Measurements from ENCODE around the gene LSP1.

GRCh38 chr11:1824221-1825038 lies 28.5 kb upstream of the LSP1 start:
- no peak for TF ChIP-seq CTCF (IDR thresholded peaks at IDR 0.05; ENCODE audit: low read depth, low read length, missing input control)
- TF ChIP-seq ATF3 (IDR thresholded peaks at IDR 0.05): no peak
- no peak for TF ChIP-seq REST (IDR thresholded peaks at IDR 0.05)
- TF ChIP-seq JUND (IDR thresholded peaks at IDR 0.05): no peak
- no peak for TF ChIP-seq HNF4G (IDR thresholded peaks at IDR 0.05)
- TF ChIP-seq MAX (IDR thresholded peaks at IDR 0.05): no peak
- no peak for TF ChIP-seq ZBTB33 (IDR thresholded peaks at IDR 0.05)
- no peak for TF ChIP-seq EGR1 (IDR thresholded peaks at IDR 0.05; ENCODE audit: low read depth in 2 of 2)
- no peak for TF ChIP-seq TAF1 (conservative IDR thresholded peaks at IDR 0.05)
- no peak for TF ChIP-seq RXRA (IDR thresholded peaks at IDR 0.05)
- TF ChIP-seq GABPA (IDR thresholded peaks at IDR 0.05 in 1 of 2, conservative IDR thresholded peaks at IDR 0.05 in 1 of 2): no peak
- no peak for TF ChIP-seq YY1 (IDR thresholded peaks at IDR 0.05)

Measured in liver (tissue), 3 donors.